ENCODE data around the gene MRPS9.

- TF ChIP-seq CTCF (IDR thresholded peaks at IDR 0.05), result no peak
- TF ChIP-seq POLR2A (IDR thresholded peaks at IDR 0.05), result no peak
These were observed 1.7 kb downstream of the MRPS9 start for GRCh38 chr2:105039559-105039958.
